A673 (cell line): ENCODE results near the gene CACNA2D3. TPM values are rescaled to one million over a fixed set of nuclear protein-coding genes. Genes with fewer than 3 reads are reported as not detected.

ENCODE experiments used
- BruUV-seq: library from RNA; stranded (reverse); fragments of 400-500 nt; replicated peaks from 2 replicates; lab custom pipeline; 2021; lab: Mats Ljungman, UMichigan
- CTCF ChIA-PET: fragments of 300-600 bp; sonication (Branson Sonifier 250); formaldehyde crosslinking; loops from one replicate; lab custom pipeline; 2022; ENCODE audit warnings: antibody characterized with exemption; lab: Charles Lee
- POLR2A ChIA-PET: fragments of 300-600 bp; sonication (Branson Sonifier 250); formaldehyde crosslinking; loops from one replicate; lab custom pipeline; 2022; ENCODE audit warnings: antibody characterized with exemption; ENCODE audit not compliant: low non-redundant PET; lab: Charles Lee
- DNase-seq: peaks from one replicate; pipeline ENCODE4 v3.0.0-alpha.2; 2015; ENCODE audit warnings: low spot score
- H3K27ac ChIP-seq: fragments of 200-600 bp; sonication (generic); 2 replicates; pipeline ENCODE4 v1.5.1; 2016; ENCODE audit warnings: mixed run types, low read depth, mild to moderate bottlenecking, mixed read lengths, antibody characterized with exemption, low read length; ENCODE audit not compliant: poor library complexity, severe bottlenecking
- H3K27me3 ChIP-seq: fragments of 200-600 bp; sonication (generic); replicated peaks from 2 replicates; pipeline ENCODE4 v1.6.1; 2017; ENCODE audit warnings: mixed run types, low read depth, mild to moderate bottlenecking, mixed read lengths, antibody characterized with exemption, low read length; ENCODE audit not compliant: insufficient read depth, poor library complexity
- H3K36me3 ChIP-seq: fragments of 200-600 bp; sonication (generic); 2 replicates; pipeline ENCODE4 v1.6.1; 2016; ENCODE audit warnings: mixed run types, mild to moderate bottlenecking, mixed read lengths, antibody characterized with exemption, low read length; ENCODE audit not compliant: insufficient read depth, poor library complexity, severe bottlenecking
- H3K4me1 ChIP-seq: fragments of 200-600 bp; sonication (generic); 2 replicates; pipeline ENCODE4 v1.6.1; 2017; ENCODE audit warnings: mixed run types, mild to moderate bottlenecking, mixed read lengths, antibody characterized with exemption, low read length; ENCODE audit not compliant: insufficient read depth, poor library complexity, severe bottlenecking
- H3K4me3 ChIP-seq: fragments of 200-600 bp; sonication (generic); 2 replicates; pipeline ENCODE4 v1.5.1; 2016; ENCODE audit warnings: low read depth, mixed run types, mild to moderate bottlenecking, mixed read lengths, low read length; ENCODE audit not compliant: poor library complexity, severe bottlenecking
- H3K9me3 ChIP-seq: fragments of 200-600 bp; sonication (generic); 2 replicates; pipeline ENCODE4 v1.6.1; 2016; ENCODE audit warnings: mixed run types, low read depth, mild to moderate bottlenecking, mixed read lengths, antibody characterized with exemption, low read length; ENCODE audit not compliant: poor library complexity, severe bottlenecking
- EZH2 ChIP-seq: fragments of 200-600 bp; sonication (generic); IDR thresholded peaks from 2 replicates; pipeline ENCODE4 v1.6.1; 2017; ENCODE audit warnings: borderline replicate concordance, low read depth, mild to moderate bottlenecking, mixed read lengths, antibody characterized with exemption, low read length; ENCODE audit not compliant: poor library complexity, severe bottlenecking
- intact Hi-C: fragments of 100-400 bp; cut with micrococcal nuclease; formaldehyde crosslinking; loops from one replicate; pipeline ENCODE4 v1.10.0; 2022; ENCODE audit not compliant: unreplicated experiment
- total RNA-seq: library from RNA; stranded (reverse); gene quantifications from 2 replicates; pipeline ENCODE4 v1.2.3, GENCODE V29; 2021
- TF ChIP-seq, protein P1 (sequence below): fragments of 300-800, 200-600 bp; sonication (generic); conservative IDR thresholded peaks from 2 replicates; pipeline ENCODE4 v1.5.1; 2017; ENCODE audit warnings: low read depth, mild to moderate bottlenecking, antibody characterized with exemption, low read length, moderate library complexity, mixed read lengths

Gene CACNA2D3
- total RNA-seq, 1 experiment from 2014 or later = not detected

DNA sequence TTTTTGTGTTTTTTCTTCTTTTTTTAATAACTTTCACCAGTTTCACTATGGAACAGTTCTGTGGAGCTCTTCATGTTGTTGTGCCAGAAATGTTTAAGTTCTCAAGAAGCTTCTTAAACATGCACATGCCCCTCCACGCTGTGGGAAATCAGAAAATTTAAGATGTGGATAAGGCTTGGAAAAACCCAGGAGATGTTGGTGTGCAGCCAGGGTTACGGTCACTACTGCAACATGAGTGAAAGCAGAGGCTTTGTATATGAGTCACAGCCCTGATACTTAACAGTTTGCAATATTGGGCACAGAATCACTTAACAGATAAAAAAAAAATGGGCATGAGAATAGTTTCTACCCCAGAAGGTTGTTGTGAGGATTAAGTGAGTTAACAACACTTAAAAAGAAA is 405.6 kb downstream of the CACNA2D3 start:
- Histone ChIP-seq H3K9me3 (no peaks in the 10 kb centered on the region), H3K27ac (no peak overlapping the region), H3K27me3 (no peaks in the 10 kb centered on the region), H3K36me3 (no peaks in the 10 kb centered on the region), H3K4me3 (no peak overlapping the region), H3K4me1 (no peaks in the 10 kb centered on the region)
- CTCF ChIA-PET = no interaction called here
- intact Hi-C loops = no loop called here
- POLR2A ChIA-PET = no interaction called here
- no peak for DNase-seq
- no TSS peak for BruUV-seq
- no peak for TF ChIP-seq EZH2
- TF ChIP-seq, protein P1, sequence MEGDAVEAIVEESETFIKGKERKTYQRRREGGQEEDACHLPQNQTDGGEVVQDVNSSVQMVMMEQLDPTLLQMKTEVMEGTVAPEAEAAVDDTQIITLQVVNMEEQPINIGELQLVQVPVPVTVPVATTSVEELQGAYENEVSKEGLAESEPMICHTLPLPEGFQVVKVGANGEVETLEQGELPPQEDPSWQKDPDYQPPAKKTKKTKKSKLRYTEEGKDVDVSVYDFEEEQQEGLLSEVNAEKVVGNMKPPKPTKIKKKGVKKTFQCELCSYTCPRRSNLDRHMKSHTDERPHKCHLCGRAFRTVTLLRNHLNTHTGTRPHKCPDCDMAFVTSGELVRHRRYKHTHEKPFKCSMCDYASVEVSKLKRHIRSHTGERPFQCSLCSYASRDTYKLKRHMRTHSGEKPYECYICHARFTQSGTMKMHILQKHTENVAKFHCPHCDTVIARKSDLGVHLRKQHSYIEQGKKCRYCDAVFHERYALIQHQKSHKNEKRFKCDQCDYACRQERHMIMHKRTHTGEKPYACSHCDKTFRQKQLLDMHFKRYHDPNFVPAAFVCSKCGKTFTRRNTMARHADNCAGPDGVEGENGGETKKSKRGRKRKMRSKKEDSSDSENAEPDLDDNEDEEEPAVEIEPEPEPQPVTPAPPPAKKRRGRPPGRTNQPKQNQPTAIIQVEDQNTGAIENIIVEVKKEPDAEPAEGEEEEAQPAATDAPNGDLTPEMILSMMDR = no peak

GRCh38 chr3:54528668-54529067 is 406.3 kb downstream of the CACNA2D3 start:
- no peaks in the 10 kb centered on the region for H3K27me3 ChIP-seq
- POLR2A ChIA-PET = no interaction called here
- DNase-seq = no peak
- H3K36me3 ChIP-seq = no peaks in the 10 kb centered on the region
- BruUV-seq = no TSS peak
- H3K27ac ChIP-seq = no peak overlapping the region
- intact Hi-C loops = no loop called here
- H3K4me3 ChIP-seq = no peak overlapping the region
- H3K4me1 ChIP-seq = no peaks in the 10 kb centered on the region
- CTCF ChIA-PET = no interaction called here
- TF ChIP-seq, protein P1 = no peak
- no peak for TF ChIP-seq EZH2
- H3K9me3 ChIP-seq = no peaks in the 10 kb centered on the region

GRCh38 chr3:54530091-54530490 is 407.7 kb downstream of the CACNA2D3 start:
- Histone ChIP-seq H3K9me3 (no peaks in the 10 kb centered on the region), H3K27me3 (no peaks in the 10 kb centered on the region), H3K27ac (no peak overlapping the region), H3K4me3 (no peak overlapping the region), H3K4me1 (no peaks in the 10 kb centered on the region), H3K36me3 (no peaks in the 10 kb centered on the region)
- ChIA-PET POLR2A (no interaction called here), CTCF (no interaction called here)
- no peak for DNase-seq
- BruUV-seq = no TSS peak
- TF ChIP-seq EZH2 = no peak
- TF ChIP-seq, protein P1 = no peak
- intact Hi-C loops = no loop called here
